Mucosa of gallbladder (tissue), 1 donor: Measurements from ENCODE around the gene PIGU. TPM values are rescaled to one million over a fixed set of nuclear protein-coding genes. Genes with fewer than 3 reads are reported as not detected.
"Not testable (repeated sequence)": the region's sequence is repeated elsewhere in the genome, so short reads cannot be mapped to it uniquely, and the experiment has no call there.

Experiments used
- DNase-seq: peaks from one replicate; pipeline ENCODE4 v3.0.0-alpha.2; 2020; ENCODE audit warnings: low spot score
- total RNA-seq: library from RNA; stranded (reverse); gene quantifications from one replicate; pipeline ENCODE4 v1.2.1, GENCODE V29; 2021
- donor health status: DM: no; HTN: no; CAD: no.

The PIGU gene, protein sequence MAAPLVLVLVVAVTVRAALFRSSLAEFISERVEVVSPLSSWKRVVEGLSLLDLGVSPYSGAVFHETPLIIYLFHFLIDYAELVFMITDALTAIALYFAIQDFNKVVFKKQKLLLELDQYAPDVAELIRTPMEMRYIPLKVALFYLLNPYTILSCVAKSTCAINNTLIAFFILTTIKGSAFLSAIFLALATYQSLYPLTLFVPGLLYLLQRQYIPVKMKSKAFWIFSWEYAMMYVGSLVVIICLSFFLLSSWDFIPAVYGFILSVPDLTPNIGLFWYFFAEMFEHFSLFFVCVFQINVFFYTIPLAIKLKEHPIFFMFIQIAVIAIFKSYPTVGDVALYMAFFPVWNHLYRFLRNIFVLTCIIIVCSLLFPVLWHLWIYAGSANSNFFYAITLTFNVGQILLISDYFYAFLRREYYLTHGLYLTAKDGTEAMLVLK
- 19.1 TPM for total RNA-seq

DNA sequence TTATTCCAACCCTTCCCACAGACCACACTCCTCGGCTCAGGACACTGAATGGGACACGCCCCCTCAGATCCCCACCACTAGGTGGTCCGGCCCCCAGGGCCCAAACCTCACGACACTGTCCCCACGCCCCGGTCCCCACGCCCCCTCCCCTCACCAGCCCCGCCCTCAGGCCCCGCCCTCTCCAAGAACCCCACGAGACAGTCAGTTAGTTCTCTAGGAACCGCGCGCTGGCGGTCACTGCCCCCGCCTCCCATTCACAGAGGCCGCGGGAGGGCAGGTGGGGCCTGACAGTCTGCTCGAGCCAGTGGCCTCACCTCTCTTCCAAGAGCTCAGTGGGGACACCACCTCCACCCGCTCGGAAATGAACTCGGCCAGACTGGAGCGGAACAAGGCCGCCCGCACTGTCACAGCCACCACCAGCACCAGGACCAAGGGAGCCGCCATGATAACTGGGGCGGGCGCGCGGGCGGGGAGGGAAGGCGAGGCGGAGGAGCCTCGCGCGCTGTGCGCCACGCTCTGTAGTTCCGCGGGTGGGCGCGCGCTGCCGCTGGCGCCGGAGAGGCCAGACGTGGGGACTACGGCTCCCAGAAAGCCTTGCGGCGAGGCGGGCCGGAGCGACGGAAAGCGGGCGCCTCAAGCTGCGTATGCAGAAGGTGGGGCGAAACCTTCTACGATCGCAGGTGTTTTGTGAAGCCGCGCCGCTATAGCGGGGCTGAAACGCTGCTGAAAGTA lies at the start of gene PIGU:
TSS of gene PIGU (minus strand) at position 451 of the 732 bp plus-strand sequence. CDS start at position 444, 7 bp downstream.
- peak; percentile 97 for DNase-seq

DNA sequence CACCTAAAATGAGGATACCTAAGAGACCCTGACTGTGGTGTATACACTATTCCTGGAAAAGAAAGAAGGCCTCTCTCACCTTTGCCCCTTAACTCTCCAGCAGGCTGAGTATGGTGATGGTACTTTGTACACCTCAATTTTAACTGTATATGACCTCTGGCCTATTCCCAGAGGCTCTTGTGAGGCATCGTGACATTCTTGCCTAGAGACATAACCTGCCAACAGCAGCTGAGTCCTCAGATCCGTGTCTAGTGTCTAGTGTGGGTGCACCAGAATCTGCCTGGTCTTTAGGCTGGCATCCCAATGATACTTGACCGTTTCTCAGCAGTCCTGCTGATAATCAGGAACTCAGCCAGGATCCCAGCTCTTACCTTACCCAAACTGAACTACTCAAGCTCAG lies 47.3 kb upstream of the PIGU start:
- no peak for DNase-seq

DNA sequence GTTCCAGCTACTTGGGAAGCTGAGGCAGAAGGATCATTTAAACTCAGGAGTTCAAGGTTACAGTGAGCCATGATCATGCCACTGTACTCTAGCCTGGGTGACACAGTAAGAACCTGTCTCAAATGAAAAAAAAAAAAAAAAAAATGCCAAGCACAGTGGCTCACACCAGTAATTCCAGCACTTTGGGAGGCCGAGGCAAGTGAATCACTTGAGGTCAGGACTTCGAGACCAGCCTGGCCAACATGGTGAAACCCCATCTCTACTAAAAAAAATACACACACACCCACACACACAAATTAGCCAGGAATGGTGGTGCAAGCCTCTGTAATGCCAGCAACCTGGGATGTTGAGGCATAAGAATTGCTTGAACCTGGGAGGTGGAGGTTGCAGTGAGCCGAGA lies 45.7 kb upstream of the PIGU start:
- not testable (repeated sequence) for DNase-seq

DNA sequence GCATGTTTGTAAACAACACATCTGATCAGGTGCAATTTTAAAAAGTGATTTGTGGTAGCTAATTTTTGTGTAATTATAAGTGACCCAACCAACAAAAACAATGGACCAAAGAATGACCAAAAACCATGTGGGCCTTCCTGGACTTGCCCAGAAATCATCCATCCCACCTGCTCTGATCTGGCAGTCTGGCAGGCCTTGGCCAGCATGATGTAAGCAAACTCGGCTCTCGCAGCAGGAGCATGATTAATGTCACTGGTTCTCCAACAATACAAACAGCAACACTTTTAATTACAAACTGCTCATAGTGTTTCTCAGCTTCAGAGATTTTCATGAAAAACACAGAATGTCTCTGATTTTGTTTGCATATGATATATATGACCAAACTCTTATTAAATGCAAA lies 43.4 kb upstream of the PIGU start:
- DNase-seq = no peak

DNA sequence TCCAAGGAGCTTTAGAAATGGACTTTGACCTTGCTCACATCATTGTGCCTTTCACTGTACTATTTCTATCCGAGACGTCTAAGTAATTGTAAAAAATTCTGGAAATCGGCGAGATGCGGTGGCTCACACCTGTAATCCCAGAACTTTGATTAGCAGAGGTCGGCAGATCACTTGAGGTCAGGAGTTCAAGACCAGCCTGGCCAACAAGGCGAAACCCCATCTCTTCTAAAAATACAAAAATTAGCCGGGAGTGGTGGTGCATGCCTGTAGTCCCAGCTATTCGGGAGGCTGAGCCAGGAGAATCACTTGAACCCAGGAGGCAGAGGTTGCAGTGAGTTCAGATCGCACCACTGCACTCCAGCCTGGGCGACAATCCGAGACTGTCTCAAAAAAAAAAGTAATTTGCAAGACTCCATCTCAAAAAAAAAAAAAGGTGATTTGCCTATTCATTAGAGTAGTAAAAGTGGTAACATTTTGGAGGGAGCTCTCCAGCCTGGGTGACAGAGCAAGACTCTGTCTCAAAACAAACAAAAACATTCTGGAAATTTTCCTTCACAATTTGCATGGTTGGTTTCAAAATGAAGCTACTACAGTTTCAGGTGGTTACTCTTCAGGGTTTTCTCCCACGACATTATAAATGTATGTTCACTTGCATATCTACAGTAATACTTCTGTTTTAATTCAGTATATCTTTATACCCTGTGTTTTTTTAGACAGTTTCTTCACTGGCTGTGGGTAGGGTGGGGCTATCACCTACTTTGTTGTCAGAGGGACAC lies 42.5 kb upstream of the PIGU start:
- DNase-seq = not testable (repeated sequence)

DNA sequence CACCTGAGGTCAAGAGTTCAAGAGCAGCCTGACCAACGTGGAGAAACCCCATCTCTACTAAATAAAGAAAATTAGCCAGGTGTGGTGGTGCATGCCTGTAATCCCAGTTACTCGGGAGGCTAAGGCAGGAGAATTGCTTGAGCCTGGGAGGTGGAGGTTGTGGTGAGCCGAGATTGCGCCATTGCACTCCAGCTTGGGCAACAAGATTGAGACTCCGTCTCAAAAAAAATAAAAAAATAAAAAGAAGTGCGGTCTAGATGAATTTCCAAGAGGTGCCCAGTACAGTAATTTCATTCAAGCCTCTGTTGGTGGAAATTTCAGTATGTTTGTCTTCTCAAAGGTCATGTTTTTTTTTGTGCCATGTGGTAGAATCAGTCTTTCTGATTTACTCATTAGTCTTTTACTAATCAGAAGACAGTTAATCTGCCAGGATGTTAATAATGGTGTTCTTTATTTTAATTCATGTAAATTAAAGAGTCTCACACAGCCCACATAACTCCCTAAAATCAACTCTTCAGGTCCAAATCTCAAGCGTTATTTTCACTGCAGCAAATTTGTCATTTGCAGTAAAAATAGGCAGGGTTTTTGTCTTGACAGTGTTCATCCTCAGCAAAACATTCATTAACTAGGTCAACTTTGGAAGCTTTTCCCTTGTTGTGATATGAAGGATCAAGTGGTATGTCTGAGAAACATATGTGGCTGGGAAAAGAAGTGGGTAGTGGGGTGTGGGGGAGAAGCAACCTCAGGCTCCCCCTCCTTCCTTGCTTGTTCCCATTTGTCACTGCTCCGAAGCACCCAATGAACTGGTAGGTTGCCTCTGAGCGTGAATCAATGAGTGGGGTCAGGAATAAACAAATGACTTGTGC lies 40.6 kb upstream of the PIGU start:
- no peak for DNase-seq

DNA sequence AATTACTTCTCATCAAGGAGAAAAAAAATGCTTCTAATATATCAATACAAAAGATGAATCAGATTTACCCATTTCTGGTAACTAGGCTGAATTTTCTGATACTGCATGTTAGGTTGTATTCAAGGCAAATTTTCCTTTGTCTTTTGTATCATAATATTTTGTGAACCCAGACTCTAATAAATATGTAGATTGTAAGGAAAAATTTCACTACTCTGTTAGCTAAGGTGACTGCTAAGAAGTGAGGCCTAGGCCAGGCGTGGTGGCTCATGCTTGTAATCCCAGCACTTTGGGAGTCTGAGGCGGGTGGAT lies 40.0 kb upstream of the PIGU start:
- no peak for DNase-seq

DNA sequence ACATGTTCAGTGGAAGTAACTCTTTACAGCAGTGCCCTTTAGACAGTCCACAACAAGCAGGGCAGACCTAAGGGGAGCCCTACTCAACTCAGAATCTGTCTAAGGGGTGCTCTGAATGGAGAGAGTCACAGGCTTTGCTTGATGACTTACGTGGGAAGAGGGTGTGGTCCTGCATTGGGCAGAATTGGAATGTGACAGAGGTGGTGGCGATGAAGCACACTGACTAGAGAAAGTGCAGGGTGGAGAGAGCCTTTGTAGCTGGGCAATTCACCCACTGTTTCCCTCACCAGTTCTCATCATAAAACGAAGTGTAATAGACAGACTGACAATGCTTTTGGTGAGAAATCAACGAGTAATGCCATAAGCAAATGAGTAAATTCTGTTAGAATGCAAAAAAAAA lies 38.5 kb upstream of the PIGU start:
- no peak for DNase-seq

DNA sequence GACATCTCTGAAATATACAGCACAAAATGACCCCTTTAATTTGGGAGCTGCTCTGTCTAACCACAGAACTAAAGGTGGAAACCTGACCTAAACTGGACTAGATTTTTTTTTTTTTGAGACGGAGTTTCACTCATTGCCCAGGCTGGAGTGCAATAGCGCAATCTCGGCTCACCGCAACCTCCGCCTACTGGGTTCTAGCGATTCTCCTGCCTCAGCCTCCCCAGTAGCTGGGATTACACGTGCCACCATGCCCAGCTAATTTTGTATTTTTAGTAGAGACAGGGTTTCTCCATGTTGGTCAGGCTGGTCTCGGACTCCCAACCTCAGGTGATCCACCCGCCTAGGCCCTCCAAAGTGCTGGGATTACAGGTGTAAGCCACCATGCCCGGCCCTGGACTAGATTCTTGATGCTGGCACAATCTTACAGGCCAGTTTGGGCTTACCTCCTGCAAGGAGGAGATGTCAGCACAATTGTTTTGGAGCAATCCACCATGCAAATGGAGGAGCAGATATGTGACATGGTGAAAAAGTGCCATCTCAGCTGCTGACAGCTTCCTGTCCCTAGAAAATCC lies 37.1 kb upstream of the PIGU start:
- not testable (repeated sequence) for DNase-seq

DNA sequence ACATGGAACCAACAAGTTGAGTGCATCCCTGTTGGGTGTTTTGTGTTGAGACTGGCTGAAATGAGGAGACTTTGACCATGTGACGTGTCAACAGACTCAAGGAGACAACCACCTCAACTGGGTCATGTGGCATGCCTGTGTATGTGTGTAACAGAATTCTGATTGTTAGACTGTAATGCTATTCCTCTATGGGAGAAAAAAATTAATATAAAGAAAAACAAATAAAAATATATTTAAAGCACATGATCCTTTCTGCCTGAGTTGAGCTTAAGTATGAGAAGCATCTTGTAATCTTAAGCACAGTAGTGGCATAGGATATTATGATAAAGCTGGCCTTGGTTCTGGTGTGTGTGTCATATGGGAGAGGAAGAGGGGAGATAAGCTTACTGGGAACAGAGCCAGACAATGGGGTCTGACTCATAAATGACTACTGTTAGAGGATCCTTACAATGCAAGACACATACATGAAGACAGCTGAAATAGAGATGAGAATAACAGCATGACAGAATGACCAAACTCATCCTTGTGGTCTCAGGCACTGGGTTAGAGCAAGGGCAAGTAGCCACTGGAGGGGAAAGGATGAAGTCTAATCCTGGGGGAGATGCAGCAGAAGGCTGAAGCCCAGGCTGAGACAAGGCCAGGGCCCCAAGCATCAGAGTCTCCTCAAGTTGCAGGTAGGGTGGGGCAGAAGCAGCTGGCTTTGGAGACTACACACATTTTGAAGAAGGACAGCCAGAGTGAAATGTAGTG lies 36.5 kb upstream of the PIGU start:
- DNase-seq = peak; percentile 36

DNA sequence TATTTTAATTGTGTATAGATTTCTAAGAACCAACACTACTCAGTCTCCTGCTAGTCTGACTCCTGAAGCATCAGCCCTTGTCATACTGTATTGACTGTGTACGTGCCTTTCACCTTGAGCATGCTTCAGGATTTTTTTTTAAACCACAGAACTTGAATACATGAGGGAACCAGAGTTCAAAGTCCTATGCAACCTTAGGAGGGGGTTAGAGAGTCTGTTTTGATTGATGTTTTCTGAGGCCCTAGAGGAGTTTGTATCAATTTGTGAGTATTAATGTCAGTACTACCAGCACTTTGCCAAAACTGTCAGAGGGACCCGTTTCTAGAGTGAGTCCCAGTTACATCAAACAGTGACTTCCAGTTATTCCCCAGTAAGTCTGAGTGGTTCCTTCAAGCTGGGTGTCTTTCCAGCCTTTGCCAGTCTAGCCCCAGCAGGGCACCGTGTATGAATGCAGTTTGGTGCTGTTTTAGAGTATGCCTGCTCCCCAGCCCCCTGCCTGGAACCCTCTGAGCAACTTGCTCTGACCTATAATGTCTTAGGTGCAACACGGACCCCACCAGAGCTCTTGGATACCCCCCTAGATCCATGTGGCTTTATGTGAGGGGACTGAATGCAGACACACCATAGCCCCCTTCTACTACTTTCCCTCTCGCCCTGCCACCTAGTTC lies 35.8 kb upstream of the PIGU start:
- DNase-seq = no peak

DNA sequence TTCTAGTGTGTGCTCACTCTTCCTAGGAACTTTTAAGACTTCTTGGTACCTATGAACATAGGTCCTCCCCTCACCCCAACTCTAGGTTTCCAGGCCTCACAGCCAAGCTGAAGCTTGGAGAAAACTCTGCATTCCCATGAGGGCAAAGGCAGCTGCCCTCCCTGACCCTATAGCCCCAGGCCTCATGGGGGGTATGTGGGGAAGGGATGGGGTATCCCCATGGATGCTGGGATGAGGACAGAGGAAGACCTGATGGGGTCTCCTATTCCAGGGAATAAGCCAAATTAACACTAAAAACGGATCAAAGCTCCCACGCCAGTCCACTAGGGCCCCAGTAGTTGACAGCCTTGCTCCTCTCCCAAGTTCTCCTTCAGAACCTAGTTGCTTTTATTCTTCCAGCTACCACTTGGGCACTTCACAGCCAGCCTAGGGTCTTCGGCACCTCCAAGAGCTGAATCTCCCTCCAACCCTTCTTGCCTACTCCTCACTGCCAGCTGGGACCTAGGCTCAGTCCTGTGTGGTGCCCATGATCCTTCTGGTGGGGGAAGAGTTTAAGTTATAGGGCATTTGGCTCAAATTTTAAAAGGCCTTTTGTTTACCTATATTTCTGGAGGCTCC lies 35.0 kb upstream of the PIGU start:
- no peak for DNase-seq

DNA sequence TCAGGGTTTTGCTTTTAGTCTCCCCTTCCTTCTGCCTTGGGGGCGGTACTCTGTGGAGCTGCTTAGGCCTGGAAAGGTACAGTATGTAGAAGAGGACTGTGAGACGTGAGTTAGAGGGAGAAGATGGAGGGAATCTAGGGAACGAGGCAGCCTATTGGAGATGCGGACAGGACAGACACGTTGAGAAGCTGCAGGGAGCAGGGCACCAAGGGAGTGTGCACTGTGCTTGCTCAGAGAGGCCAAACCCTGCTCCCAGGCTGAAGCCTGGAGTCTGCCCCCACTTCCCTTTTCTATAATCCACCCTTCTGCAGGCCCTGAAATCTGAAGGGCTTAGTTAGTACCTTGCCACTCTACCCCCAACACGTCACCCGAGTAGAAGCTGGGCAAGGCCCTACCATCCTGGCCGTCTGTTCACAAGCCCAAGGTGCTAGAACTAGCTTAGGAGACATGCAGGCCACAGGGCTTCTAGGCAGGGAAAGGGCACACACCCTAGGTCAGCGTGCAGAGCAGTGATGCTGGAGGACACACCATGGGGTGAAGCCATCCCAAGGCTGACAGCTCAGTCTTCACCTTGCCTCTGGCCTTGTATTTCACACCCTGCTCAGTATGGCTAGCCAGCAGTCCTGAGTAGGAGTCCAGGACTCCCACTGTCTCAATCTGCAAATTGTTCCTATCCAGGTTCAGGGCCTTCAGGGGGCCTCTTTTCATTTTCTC lies 34.1 kb upstream of the PIGU start:
- DNase-seq = no peak

DNA sequence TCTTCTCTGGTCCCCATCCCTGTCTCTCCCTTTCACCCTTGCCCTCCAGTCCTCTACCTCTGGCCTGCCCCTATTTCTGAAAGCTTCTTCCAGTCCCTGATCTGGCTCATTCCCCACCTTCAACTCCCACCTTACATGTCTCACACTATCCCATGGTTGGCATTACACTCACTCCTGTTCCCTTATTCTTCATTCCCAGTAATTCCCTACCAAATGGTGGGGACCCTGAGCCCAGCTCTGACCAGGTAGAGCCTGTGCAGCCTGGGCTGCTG lies 33.6 kb upstream of the PIGU start:
- DNase-seq = no peak

DNA sequence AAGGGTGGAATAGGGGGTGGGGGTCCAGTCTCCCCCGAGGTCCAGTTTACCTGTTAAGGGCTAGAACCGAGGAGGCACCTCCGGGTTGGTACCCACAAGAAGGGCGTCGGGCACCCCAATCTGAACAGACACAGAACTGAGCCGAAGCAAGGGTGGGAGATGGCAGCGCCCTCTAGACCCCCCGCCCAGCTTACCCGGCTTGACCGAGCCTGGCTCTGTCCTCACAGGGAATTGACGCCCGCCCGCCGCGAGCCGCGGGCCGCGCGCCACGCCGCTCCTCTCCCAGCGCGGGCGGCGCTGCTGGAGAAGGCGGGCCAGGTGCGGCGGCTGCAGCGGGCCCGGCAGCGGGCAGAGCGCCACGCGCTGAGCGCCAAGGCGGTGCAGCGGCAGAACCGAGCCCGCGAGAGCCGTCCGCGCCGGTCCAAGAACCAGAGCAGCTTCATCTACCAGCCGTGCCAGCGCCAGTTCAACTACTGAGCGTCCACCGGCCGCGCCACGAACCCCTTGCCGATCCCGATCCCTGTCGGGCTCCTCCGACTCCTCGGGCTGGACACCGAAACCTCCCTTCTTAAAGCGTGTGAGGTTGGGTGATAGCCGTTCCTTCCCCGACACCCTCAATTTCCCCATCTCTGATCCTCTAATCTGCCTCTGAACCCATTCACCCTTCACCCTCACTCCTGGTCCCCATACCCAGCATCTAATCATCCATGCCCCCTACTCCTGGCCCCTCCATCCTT lies 33.1 kb upstream of the PIGU start:
- peak; percentile 72 for DNase-seq

DNA sequence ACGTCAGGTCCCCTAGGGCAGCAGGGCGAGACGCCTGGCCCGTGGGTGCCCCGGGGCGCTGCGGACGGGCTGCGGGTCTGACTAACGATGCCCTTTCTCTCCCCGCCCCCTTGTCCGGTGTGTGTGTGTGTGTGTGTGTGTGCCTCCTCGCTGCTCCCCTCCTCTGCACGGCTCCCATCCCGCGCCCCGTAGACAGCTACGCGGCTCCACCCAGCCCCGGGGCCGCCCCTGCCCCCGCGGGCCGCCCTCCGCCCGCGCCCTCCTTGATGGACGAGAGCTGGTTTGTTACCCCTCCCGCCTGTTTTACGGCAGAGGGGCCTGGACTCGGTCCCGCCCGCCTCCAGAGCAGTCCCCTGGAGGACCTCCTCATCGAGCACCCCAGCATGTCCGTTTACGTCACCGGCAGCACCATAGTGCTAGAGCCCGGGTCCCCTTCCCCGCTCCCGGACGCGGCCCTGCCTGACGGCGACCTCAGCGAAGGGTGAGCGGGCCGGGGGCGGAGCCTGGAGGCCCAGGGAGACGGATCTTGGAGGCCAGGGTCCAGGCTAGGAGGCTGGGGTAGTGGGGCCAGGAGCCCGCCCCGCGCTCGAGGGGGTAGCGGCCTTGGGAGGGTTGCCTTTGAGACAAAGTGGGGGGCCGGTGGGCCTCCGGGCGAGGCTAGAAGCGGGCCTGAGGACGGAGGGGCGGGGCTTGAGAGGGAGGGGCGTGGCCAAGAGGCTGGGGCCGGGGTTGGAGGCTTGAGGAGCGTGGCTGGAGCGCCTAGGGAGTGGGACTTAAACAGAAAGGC lies 32.3 kb upstream of the PIGU start:
- DNase-seq = peak; percentile 80

DNA sequence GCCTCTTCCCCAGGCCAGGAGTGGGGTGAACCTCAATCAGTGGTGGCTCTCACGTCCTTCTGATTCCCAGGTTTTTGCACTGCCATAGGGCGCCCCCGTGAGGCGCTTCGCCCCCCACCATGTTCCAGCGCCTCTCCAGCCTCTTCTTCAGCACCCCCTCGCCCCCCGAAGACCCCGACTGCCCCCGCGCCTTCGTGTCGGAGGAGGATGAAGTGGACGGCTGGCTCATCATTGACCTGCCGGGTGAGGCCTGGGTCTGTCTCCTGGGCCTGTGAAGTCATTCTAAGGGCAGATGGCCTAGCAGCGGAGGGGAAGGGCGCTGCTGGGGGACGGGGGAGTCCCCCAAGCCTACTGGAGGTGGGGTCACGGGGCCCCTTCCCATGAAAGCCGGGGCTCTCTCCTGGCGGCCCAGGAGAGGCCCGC lies 31.7 kb upstream of the PIGU start:
- peak; percentile 34 for DNase-seq
